Natural killer cell (primary cell): Measurements from ENCODE around the gene SAMD3. TPM values are rescaled to one million over a fixed set of nuclear protein-coding genes. Genes with fewer than 3 reads are reported as not detected.

Experiments
- ATAC-seq, 3 donors: fragments of 150-1000 bp in 2 of 3; fragments of 200-7000 bp in 1 of 3; cut with Tn5 transposase; 1 replicate in 1 of 3; 2 replicates in 2 of 3; pipeline ENCODE4 v1.10.0; 2021; ENCODE audit warnings: mild to moderate bottlenecking in 2 of 3, moderate library complexity in 2 of 3
- DNase-seq, 2 donors: peaks; one replicate each; pipeline versions ENCODE4 v3.0.0 to v3.0.0-alpha.2; 2013 to 2021; ENCODE audit warnings: mixed read lengths in 1 of 2
- H3K27ac ChIP-seq: one replicate; pipeline ENCODE4 v1.5.1; 2013; ENCODE audit warnings: mild to moderate bottlenecking, low read length
- H3K27me3 ChIP-seq: one replicate; pipeline ENCODE4 v1.6.1; 2013; ENCODE audit warnings: low read length; ENCODE audit not compliant: control insufficient read depth, insufficient read depth
- H3K36me3 ChIP-seq: one replicate; pipeline ENCODE4 v1.6.1; 2013; ENCODE audit warnings: low read length; ENCODE audit not compliant: control insufficient read depth, insufficient read depth
- H3K4me1 ChIP-seq: one replicate; pipeline ENCODE4 v1.6.1; 2013; ENCODE audit warnings: low read length; ENCODE audit not compliant: control insufficient read depth, insufficient read depth
- H3K4me3 ChIP-seq: one replicate; pipeline ENCODE4 v1.5.1; 2013; ENCODE audit warnings: low read length
- H3K9me3 ChIP-seq: one replicate; pipeline ENCODE4 v1.6.1; 2013; ENCODE audit warnings: low read length; ENCODE audit not compliant: control insufficient read depth, insufficient read depth
- H3K27ac Mint-ChIP-seq, 2 donors: one replicate each; pipeline ENCODE4 v1.8.0; 2022; ENCODE audit warnings: mild to moderate bottlenecking in 2 of 2, mixed read lengths in 2 of 2, moderate library complexity in 1 of 2
- H3K27me3 Mint-ChIP-seq, 2 donors: one replicate each; pipeline ENCODE4 v1.8.0; 2022; ENCODE audit warnings: low read depth in 2 of 2, mixed read lengths in 2 of 2
- H3K36me3 Mint-ChIP-seq: one replicate; pipeline ENCODE4 v1.8.0; 2022; ENCODE audit warnings: mixed read lengths
- H3K4me1 Mint-ChIP-seq, 2 donors: one replicate each; pipeline ENCODE4 v1.8.0; 2022; ENCODE audit warnings: mixed read lengths in 2 of 2
- H3K4me3 Mint-ChIP-seq: one replicate; pipeline ENCODE4 v1.8.0; 2022; ENCODE audit warnings: mild to moderate bottlenecking, moderate library complexity, mixed read lengths
- H3K9me3 Mint-ChIP-seq, 2 donors: one replicate each; pipeline ENCODE4 v1.8.0; 2022; ENCODE audit warnings: mixed read lengths in 2 of 2
- WGBS: methylation state at CpG from one replicate; pipeline ENCODE4 v1.1.7; 2013; ENCODE audit warnings: missing lambda C conversion rate; ENCODE audit not compliant: insufficient coverage; 5-methylcytosine and 5-hydroxymethylcytosine counted together
- intact Hi-C: fragments of 100-400 bp; cut with micrococcal nuclease; formaldehyde crosslinking; loops from one replicate; pipeline ENCODE4 v1.14.2; 2022
- total RNA-seq, 4 donors: library from RNA; stranded (reverse); fragments of 120-200 nt in 1 of 4; gene quantifications; one replicate each; pipeline versions ENCODE4 v1.2.3 to v1.2.4, GENCODE V29; 2013 to 2022
- TF ChIP-seq, protein P1 (sequence below): fragments of 200-600 bp; IDR thresholded peaks from one replicate; pipeline ENCODE4 v1.8.0; 2022; ENCODE audit warnings: antibody characterized with exemption

The SAMD3 gene
- total RNA-seq, 3 donors from 2014 or later (not counting 1 experiment from before 2014, with no cell fraction given) = 322 to 413 (median 339) TPM

GRCh38 chr6:130190701-130191690 lies 31.8 kb downstream of the SAMD3 start:
- TF ChIP-seq, protein P1, sequence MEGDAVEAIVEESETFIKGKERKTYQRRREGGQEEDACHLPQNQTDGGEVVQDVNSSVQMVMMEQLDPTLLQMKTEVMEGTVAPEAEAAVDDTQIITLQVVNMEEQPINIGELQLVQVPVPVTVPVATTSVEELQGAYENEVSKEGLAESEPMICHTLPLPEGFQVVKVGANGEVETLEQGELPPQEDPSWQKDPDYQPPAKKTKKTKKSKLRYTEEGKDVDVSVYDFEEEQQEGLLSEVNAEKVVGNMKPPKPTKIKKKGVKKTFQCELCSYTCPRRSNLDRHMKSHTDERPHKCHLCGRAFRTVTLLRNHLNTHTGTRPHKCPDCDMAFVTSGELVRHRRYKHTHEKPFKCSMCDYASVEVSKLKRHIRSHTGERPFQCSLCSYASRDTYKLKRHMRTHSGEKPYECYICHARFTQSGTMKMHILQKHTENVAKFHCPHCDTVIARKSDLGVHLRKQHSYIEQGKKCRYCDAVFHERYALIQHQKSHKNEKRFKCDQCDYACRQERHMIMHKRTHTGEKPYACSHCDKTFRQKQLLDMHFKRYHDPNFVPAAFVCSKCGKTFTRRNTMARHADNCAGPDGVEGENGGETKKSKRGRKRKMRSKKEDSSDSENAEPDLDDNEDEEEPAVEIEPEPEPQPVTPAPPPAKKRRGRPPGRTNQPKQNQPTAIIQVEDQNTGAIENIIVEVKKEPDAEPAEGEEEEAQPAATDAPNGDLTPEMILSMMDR = no peak
- no peak overlapping the region for H3K4me3 ChIP-seq
- intact Hi-C loops = no loop called here
- peaks cover 28% of the 10 kb centered on the region for H3K36me3 ChIP-seq
- H3K27ac ChIP-seq = peak overlapping the region; percentile 49
- peaks cover 89 to 97% of the 10 kb centered on the region in 2 donors for H3K4me1 Mint-ChIP-seq
- H3K36me3 Mint-ChIP-seq = no peaks in the 10 kb centered on the region
- ATAC-seq (peak; percentile 21 to 67 (median 60)), DNase-seq (no peak)
- no peaks in the 10 kb centered on the region for H3K27me3 ChIP-seq
- no peaks in the 10 kb centered on the region for H3K9me3 ChIP-seq
- WGBS = 61% methylated on average over 4 of the region's 8 CpGs
- H3K27ac Mint-ChIP-seq = peak overlapping the region; percentile 80 to 85
- no peaks in the 10 kb centered on the region for H3K9me3 Mint-ChIP-seq
- H3K4me1 ChIP-seq = peaks cover 46% of the 10 kb centered on the region
- no peaks in the 10 kb centered on the region for H3K27me3 Mint-ChIP-seq
- peak overlapping the region; percentile 65 for H3K4me3 Mint-ChIP-seq

DNA sequence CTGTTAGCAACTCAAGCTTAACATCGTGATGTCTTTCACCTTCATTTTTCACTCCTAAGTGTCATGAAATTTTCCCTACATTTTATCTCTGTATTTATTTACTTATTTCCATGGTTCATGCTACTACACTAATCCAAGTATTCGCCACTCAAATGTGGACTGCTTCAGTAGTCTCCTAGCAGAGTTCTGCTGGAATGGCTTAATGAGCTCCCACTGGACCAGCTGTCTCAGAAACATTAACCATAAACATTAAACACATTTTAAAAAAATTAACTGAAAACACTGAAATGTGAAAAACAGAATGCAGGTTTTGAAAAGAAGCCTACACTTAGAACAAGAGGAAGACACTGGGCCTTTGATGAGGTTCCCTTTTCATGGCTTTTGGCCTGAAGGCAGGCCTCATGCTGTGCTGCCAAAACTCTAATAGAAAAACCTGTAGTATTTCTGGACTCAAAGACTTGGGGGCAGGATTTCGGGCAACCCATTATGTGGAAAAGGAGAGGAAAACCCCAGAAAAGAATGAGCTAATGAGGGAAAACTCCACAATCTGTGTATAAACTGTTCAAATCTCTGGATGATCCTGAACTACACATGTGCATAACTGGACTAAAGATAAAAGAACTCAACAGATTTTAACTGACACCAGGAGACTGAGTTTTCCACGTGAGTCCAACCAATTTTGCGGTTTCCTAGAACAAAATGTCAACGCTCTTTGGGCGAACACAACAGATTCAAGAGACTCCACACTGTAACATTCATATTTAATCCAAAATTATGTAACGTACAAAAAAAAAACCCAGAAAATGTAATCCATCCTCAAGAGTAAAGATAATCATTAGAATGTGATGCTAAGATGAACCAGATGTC lies 33.0 kb downstream of the SAMD3 start:
- no peak for ATAC-seq
- H3K27ac ChIP-seq = peak overlapping the region; percentile 6
- no peaks in the 10 kb centered on the region for H3K9me3 Mint-ChIP-seq
- peaks cover 32% of the 10 kb centered on the region for H3K36me3 ChIP-seq
- peaks cover 49% of the 10 kb centered on the region for H3K4me1 ChIP-seq
- DNase-seq = no peak
- H3K27ac Mint-ChIP-seq = peak overlapping the region; percentile 80 to 85
- TF ChIP-seq, protein P1 = no peak
- H3K36me3 Mint-ChIP-seq = no peaks in the 10 kb centered on the region
- intact Hi-C loops = no loop called here
- H3K4me1 Mint-ChIP-seq = peaks cover 85 to 92% of the 10 kb centered on the region in 2 donors
- no peak overlapping the region for H3K4me3 ChIP-seq
- no peaks in the 10 kb centered on the region for H3K27me3 Mint-ChIP-seq
- H3K27me3 ChIP-seq = no peaks in the 10 kb centered on the region
- no peaks in the 10 kb centered on the region for H3K9me3 ChIP-seq
- 93% methylated on average over 7 of the region's 8 CpGs for WGBS
- H3K4me3 Mint-ChIP-seq = peak overlapping the region; percentile 15

DNA sequence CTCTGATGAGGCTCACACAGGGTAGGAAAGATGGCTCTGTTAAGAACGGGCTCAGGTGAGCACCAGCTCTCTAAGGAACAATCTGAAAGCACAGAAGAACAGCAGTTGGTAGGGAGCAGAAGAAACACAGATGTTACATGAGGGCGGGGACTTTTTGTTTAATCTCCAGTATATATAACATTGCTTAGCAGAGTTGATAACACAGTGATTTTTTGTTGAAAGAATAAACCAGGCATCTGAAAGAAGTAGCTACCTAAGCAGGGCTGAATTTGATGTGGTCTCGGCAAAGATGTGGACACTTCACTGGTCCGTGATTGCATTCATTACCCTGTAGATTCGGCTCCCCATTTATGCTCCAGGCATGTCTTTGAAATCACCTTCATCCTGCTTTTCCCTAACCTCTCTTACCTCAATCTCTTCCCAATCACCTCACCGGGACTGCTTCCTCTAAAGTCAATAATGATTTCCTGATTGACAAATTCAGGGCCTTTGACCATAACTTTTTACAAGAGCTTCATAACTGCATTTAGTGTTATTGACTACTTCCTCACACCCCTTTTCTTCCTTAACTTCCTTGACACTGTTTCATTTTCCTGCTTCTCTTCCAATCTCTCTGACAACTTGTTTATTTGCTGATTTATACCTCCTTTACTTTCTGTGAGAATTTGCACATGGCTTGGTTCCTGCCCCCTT lies 34.4 kb downstream of the SAMD3 start:
- Mint-ChIP-seq H3K4me1 (peaks cover 85 to 92% of the 10 kb centered on the region in 2 donors), H3K27me3 (no peaks in the 10 kb centered on the region), H3K4me3 (peak overlapping the region; percentile 15), H3K36me3 (no peaks in the 10 kb centered on the region), H3K9me3 (no peaks in the 10 kb centered on the region), H3K27ac (peak overlapping the region; percentile 80 to 85)
- H3K27me3 ChIP-seq = no peaks in the 10 kb centered on the region
- 88% methylated on average over 5 of the region's 6 CpGs for WGBS
- H3K4me1 ChIP-seq = peaks cover 47% of the 10 kb centered on the region
- H3K36me3 ChIP-seq = peaks cover 41% of the 10 kb centered on the region
- H3K9me3 ChIP-seq = no peaks in the 10 kb centered on the region
- H3K4me3 ChIP-seq = no peak overlapping the region
- peak overlapping the region; percentile 37 for H3K27ac ChIP-seq
- TF ChIP-seq, protein P1 = no peak
- intact Hi-C loops = no loop called here
- no peak for ATAC-seq
- DNase-seq = no peak
